Fibroblast of lung (primary cell): Measurements from ENCODE around the gene ADGRB3.
"Not testable (repeated sequence)": the region's sequence is repeated elsewhere in the genome, so short reads cannot be mapped to it uniquely, and the experiment has no call there.

Experiments used
- CTCF ChIP-seq, 2 donors: IDR thresholded peaks in 1 of 2; conservative IDR thresholded peaks in 1 of 2; 1 replicate in 1 of 2; 2 replicates in 1 of 2; pipeline ENCODE4 v1.5.1; 2011 to 2012; ENCODE audit warnings: low read length in 2 of 2, control low read depth in 1 of 2, inconsistent platforms in 1 of 2, low read depth in 1 of 2, mild to moderate bottlenecking in 1 of 2
- EZH2 ChIP-seq: IDR thresholded peaks from 2 replicates; pipeline ENCODE4 v1.5.1; 2012; ENCODE audit warnings: low read length, control low read depth, mild to moderate bottlenecking; ENCODE audit errors: missing control alignments

- not testable (repeated sequence) for TF ChIP-seq CTCF (conservative IDR thresholded peaks at IDR 0.05 in 1 of 2, IDR thresholded peaks at IDR 0.05 in 1 of 2; ENCODE audit: low read depth in 1 of 2, low read length in 2 of 2); EZH2
Measured at GRCh38 chr6:69432168-69432567, 797.1 kb downstream of the ADGRB3 start.
